Ramos (cell line): Measurements from ENCODE around the gene TMEM18.

Experiments used
- in situ Hi-C: fragments of 300-500 bp; cut with MboI; formaldehyde crosslinking; loops from one replicate; pipeline ENCODE4 v1.14.3; 2022; ENCODE audit warnings: low sequenced_read_pairs; ENCODE audit not compliant: unreplicated experiment

Gene TMEM18

DNA sequence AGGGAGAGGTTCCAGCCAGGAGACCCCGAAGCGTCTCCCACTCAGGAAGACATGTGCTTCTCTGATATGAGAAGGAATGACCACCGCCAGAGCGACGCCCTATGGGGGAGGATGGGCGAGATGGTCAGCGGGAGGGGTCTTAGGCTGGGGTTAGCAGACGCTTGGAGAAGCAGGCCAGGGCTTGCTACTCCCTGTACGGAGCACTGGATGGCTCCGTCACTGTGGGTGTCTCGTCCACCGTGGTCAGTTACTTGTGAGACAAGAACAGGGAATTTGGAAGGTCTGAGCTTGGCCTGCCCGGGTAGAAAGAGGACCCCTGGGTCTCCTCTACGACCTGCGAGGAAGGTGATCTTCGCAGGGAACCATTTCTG, 39.8 kb downstream of the TMEM18 start:
- in situ Hi-C loops: no loop called here

DNA sequence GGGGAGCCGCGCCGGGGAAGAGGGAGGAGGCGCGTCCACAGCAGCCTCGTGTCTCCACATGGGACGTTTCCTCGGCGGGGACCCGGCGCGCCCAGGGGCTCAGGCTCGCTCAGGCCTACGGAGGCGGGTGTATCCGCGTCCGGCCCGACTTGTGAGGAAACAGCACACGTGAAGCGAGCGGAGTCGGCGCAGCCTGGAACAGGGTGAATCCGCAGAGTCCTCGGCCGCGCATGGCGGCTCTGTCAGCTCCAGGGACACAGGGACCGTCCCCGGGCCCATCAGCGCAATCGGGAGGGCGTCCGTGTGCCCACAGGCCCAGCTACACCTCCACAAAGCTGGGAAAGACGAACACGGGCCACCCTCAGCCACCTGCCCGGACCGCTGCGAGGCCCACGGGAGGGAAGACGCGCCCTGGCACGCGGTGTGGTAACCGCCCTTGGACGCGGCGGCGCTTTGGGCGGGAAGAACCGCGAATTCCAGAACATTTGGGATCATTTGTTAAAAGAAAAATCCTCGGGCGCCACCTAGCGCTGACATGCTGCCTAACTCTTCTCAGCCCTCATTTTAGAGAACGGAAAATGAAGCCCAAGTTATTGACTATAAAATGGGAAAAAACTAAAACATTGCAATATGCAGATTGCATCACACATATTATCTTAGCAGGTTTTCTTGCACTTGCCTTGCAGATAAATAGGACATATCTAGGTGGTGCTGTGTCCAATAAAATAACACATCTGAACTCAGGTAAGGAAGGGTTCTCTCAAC, 40.4 kb downstream of the TMEM18 start:
- in situ Hi-C loops: no loop called here

DNA sequence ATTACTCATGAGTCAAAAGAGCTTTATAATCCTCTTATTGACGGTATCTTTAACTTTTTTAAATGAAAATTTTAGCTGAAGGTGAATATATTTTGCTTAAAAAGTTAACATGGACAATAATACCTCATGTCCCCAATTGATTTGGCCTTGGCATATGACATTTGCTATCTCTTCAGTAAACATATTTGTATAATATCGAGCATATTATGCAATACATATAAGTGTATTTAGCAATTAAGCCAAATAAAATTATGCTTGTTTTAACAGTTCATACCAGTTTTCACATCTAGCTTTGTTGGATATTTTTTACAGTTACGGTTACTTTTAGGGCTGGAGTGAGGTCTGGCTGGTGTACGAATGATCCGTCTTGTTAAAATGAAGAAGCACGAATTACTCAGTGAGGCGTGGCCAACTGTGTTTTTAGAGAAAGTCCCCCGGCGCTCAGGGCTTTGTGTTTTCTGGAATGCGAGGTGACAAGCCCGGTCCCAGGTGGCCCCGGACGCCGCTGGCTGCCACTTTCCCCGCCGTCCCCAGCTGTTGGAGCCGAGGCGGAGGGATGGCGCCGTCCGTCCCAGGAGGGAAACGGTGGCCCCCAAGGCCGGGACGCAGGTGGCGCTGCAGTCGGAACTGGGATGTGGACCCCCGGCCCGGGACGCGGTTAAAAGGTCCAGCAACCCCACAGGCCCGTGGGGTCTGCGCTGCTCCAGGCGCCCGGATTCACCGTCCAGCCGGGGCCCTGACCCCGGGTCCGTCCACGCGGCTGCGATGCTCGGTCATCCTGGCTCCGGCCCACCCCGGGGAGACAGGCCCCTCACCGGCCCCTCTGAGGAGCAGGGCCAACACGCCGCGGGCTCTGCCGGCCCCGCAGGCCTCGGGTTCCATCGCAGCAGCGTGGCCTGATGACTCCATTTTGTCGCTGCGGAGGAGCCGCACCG, 41.3 kb downstream of the TMEM18 start:
- in situ Hi-C loops: no loop called here

DNA sequence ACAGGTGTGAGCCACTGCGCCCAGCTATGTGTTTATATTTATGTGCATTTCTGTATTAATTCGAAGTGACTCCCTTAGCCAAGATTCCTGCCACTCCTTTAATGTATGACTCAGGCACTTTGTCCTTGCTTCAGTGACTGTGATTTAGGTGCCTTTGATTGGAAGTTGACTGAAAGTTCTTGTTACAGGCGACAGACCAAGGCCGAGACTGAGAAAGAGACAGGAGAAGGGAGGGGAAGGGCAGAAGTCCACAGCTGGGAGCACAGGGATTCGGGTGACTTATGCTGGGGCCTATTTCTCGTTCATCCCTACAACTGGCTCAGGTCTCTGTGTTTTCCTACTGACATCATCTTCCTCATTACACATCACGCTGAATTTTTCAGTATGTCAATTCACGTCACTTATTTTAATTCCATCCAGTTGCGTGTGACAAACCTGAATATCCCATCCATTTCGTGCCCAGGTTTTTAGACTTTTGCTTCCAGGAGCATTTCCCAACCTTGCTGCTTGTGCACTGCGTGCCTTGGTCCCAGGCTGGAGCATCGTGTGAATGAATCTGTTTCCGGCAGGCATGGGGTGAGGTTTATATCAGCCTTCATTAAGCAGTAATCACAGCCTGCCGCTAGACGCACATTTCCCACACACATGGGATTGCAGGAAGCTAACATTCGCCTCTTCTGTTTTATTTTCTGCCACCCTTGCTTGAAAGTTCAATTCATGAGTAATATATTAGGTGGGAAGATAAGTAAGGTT, 42.4 kb downstream of the TMEM18 start:
- in situ Hi-C loops: no loop called here

DNA sequence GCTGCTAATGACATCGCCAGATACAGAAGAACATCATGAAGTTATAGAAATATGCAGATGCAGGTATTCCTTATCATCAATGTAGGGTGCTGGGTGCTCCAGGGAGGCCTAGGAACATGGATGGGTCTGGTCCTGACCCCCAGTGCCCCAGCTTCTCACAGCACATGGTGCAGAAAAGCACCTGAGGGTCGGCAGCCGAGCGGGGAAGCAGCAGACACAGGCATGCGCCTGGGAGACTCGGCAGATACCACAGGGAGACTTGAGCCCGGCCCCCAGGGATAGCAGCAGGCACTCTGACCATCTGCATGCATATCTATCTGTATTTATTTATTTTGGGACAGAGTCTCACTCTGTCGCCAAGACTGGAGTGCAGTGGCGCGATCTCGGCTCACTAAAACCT, 43.2 kb downstream of the TMEM18 start:
- in situ Hi-C loops: no loop called here

DNA sequence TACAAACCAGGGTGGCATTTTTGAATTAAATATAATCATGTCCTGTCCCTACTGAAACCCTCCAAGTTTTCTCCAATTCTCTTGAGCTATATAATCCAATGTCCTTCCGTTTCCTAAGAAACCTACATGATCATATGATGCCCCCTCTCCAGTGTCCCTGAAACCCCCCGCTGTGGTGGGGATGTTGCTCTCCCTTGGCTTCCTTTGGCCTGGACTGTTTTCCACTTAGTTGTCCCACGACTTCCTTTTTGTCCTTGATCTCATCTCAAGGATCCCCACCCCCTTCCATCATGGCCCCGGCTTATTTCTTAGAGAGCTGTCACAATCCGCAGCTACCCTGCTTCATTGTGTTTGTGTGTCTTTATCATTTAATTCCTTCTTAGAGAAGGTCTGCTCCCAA, 43.8 kb downstream of the TMEM18 start:
- in situ Hi-C loops: no loop called here

DNA sequence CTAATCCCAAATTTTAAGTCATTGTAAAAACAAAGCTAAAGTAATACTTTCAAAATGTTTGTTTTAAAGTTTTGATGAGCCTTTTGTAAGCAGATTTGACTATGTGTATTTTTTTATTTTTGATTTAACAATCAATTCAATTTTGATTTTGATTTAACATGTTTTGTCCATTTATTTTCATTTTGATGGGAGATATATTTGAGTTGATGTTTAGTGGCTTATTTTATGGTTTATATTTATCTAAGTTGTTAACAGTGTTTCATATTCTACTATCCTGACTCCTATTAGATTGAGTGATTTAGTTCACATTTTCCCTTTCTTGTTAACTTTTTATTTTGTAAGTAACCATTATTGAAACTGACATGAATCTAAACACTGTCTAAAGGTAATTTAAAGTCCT, 44.7 kb downstream of the TMEM18 start:
- in situ Hi-C loops: no loop called here

DNA sequence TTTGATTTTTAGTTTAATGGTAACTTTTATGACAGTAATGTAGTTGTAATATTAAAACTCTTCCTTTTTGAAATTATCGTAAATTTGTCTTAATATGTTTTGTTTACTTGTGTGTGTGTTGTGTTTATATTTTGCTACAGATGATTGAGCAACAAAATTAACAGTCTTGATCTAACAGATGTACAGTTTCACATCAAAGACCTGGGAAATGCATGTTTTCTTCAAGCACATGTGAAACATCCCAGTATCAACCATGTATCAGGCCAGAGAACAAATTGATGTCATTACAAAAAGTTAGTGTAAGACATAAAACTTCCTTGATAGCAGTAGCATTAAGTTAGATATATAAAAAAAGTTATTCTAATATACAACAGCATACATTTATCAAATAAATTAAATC, 45.5 kb downstream of the TMEM18 start:
- in situ Hi-C loops: no loop called here

DNA sequence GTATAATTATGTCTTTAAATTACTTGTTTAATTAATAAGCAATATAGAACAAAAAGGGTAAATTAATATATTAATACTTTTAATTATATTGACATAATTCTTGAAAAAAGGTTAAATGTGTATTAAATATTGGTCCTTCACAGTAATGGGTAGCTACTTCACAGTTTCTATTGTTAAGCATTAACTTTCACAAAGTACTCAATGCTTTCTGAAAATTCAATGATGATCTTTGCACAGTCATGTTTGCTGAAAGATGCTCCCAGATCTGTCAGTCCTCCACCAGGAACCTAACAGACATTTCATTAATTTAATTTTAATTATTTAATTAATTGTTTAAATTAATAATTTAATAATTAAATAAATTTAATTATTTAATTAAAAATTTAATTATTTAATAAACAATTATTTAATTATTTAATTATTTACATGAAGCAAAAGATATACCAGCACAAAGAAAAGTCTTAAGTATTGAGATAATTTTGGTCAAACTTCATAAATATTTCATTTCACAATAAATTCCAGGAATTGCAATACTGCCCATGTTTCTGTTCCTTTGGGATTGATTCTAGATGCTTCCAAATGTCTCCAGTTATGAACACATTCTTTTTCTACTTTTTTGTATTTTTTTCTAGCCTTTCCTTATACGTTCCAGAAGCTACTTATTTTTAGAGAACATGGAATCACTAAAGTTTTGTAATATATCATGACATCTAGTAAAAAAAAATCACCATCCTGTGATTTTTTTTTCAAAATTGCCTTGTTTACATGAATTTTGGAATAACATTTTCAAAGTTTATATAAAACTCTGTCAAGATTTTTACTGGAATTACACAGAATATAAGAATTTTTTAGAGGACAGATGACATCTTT, 46.5 kb downstream of the TMEM18 start:
- in situ Hi-C loops: no loop called here

DNA sequence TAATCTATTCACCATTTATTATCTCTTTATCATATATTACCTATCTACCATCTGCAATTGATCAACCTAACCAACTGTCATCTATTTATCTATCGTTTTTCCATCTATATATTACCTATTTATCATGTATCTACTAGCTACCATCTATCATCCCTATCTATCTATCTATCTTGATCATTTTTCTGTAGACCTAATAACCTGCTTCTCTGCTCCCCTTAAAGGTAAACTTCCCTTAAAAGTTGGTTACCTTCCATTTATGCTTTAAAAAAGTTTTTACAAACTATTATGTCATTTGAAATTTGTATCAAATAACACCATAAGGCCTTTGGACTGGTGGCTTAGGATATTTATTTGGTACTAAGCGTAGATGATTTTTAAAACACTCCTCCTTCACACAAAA, 47.2 kb downstream of the TMEM18 start:
- in situ Hi-C loops: no loop called here

DNA sequence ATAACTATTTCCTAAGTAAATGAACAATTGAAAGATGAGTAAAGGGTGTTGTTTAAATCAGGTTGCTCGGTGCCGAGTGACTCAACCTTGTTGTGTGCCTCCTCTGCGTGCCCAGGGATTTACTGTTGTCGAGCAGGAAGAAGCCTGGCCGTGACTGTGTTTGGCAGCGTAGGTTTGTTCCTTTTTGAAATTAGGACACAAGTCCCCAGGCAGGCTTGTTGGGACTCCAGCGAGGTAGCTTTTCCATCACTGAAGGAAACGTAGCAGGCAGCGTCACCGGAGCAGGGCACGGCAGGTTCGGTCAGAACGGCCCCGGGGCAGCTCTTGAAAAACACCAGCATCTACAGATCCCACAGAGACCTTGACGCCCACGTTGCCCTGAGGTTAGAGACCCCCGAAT, 48.6 kb downstream of the TMEM18 start:
- in situ Hi-C loops: no loop called here

DNA sequence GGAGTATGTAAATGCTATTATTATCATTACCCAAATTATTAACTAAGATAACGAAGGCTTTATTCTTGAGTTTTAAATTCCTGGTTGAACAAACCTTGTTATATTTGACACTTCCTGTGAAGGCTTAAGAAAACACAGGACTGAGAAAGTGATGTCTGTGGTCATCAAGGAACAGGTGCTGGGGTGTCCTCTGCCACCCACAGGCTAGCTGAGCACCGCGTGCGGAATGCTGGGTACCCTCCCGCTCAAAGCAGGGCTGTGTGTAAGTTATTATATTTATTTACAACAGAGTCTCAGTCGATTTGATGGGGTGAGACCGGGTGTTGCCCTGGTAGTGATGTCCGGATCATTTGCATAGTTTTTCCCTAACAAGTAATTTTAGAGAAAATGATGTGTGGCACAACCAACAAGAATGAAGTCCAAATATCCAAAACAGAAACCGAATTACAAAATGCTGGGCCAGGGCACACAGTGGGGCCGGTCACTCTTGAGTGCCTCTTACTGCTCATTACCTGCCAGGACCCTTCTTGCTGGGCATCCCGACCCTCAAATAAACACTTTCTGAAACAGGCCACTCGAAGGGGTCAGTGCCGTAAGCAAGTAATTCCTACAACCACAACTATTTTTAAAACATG, 49.2 kb downstream of the TMEM18 start:
- in situ Hi-C loops: no loop called here

DNA sequence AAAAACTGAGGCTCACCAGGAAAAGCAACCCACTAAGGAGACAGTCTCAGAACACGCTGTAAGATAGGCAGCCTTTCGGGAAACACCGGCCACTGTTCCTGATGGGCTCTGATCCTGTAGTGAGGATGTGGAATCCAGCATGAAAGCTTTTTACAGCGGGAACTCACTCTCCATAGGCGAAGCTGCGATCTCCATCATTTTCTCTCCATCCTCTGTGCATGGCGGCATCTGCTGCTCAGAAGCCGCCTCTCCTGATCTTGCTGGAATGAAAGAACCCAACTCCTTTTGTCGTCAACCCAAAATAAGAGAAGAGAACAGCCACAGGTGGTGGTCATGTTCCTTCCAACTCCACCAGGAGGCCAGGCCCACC, 49.9 kb downstream of the TMEM18 start:
- in situ Hi-C loops: no loop called here

DNA sequence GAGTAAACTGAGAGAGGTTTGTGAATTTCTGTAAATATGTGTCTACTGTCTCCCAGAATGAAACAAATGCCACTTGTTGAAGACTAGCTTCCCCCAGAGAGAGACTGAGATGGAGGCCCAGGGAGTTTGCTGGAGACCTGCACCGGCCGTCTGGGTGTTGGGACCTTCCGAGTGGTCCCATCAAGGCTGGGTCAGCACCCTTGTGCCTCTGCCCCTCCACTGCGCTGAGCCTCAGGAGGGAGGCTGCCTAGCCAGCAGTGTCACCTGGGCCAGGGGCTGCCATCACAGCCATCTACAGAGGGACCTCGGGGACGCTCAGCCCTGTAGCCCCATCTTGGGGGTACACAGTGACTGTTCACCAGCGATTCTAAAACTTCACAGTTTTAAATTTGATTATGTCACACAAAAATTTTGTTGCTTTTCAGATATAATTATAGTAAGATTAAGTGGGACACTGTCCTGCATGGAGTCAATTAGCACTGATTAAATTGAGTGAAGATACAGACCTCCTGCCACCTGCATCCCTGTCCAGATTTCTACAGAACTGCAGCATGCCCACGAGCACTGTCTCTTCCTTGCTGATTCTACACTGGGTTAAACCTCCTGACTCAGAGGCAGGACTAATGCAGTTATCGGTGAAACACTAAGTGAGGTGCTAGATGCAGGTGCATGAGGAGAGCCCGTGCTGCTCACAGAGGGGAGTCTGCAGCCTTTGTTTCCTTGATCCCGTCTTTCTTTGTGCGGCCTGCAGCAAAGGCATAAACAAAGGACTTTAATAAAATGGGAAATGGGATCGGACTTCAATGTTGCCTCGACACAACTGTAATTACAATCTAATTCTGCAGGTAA, 50.5 kb downstream of the TMEM18 start:
- in situ Hi-C loops: no loop called here

DNA sequence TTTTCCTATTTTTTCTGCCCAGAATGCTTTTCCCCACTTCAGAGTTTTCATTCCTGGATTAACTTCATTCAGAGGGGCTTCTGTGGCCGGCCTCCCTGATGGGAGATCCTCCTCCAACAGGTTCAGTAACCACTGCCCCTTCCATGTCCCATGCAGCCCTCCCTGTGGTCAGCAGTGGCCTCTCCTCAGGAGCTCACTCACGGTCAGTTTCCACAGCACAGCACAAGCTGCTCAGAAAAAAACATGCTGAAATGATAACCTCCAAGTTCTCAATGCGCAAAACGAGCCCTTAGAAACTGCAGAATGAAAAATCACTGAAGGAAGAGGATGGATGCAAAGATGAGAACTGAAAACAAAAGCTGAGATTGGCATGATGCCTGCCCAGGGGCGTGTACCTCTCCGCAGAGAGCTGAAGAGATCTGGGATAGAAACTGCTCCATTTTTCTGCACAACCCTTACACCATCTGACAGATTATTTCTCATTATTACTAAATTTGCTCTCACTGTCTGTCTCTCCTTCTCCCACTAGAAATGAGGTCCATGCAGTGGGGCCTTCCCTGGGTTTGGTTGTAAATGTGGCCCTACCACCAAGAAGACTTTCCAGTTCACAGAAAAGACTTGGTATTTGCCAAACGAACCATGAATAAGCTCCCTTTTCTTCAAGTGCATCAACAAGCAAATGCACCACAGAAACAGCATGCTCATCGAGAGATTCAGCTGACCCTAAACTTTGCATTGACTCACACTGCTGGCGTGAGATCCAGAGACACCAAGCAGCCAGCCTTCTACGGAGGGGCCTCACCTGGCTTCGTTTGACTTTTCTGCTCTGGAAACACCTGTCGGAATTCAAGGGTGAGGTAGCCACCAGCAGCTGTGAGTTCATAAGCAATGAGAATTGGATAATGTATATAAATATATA, 51.5 kb downstream of the TMEM18 start:
- in situ Hi-C loops: no loop called here

DNA sequence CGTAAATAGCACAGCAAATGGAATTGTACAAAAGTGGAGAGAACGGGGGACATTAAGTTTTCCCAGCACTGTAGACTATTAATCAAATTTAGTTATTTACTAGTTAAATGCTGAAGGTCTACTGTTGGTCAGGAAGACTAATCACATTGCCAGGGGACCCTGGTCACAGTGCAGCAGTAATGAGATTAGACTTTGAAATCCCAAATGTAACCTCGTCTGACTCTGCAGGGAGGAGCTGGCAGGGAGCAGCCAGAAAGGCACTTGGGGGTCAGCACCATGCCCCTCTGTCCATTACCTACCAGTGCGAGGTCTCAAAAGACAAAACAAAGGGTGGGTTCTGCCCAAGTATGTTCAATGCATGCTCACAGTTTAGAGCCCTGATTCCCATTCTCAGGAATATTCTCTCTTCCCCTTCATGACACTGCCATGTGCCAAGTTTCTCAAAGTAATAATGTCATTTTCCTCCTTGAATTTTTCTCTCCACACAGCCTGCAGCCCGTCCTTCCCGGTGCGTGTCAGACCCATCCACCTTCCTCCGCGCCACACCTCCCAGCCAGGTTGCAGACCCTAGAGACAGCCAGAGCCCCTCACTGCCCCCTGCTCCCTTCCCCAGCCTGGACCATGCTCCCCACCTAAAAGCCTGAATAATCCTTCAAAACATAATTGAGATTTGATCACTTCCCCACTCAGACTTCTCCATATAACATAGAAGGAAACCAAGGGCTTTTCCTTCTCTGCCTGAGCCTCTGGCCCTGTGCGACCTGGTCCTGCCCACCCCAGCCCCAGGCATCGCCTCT, 52.5 kb downstream of the TMEM18 start:
- in situ Hi-C loops: no loop called here

DNA sequence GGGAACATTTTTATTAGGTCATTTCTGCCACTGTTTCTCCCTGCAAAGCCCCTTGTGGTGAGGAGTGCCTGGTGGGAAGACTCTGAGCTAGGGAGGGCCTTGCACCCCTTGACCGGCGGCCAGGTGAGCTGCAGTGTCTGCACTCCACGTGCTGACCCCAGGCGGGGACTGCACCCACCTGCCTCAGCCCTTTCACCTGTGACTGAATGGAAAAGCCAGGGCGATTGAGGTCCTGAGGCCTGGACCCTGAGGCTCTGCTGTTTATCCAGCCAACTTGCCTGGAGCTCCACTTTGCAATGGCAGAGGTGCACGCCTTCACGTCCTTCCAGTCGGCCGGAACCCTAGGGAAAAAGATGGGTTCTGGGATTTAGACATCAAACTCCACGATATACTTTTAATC, 53.1 kb downstream of the TMEM18 start:
- in situ Hi-C loops: no loop called here
